Liver (tissue), 9 donors: ENCODE measurements around the gene RYR3. TPM values are rescaled to one million over a fixed set of nuclear protein-coding genes. Genes with fewer than 3 reads are reported as not detected.

Experiments used
- DNase-seq: peaks from one replicate; pipeline ENCODE4 v3.0.0-alpha.2; 2017; ENCODE audit warnings: low spot score
- H3K27ac ChIP-seq, 2 donors: one replicate each; pipeline ENCODE4 v1.7.0; 2013; ENCODE audit warnings: inconsistent platforms in 2 of 2, low read length in 2 of 2, control low read depth in 1 of 2, low read depth in 1 of 2, mild to moderate bottlenecking in 1 of 2
- H3K27me3 ChIP-seq, 4 donors: one replicate each; pipeline versions ENCODE4 v1.6.1 to v1.7.0; 2013; ENCODE audit warnings: low read length in 3 of 4, inconsistent platforms in 1 of 4, mild to moderate bottlenecking in 1 of 4, moderate library complexity in 1 of 4; ENCODE audit not compliant: control insufficient read depth in 4 of 4, insufficient read depth in 4 of 4
- H3K36me3 ChIP-seq, 4 donors: one replicate each; pipeline versions ENCODE4 v1.6.1 to v1.7.0; 2013; ENCODE audit warnings: low read length in 3 of 4, mild to moderate bottlenecking in 3 of 4, low read depth in 1 of 4, moderate library complexity in 1 of 4; ENCODE audit not compliant: control insufficient read depth in 4 of 4, insufficient read depth in 3 of 4
- H3K4me1 ChIP-seq, 4 donors: one replicate each; pipeline versions ENCODE4 v1.6.1 to v1.7.0; 2013; ENCODE audit warnings: low read length in 3 of 4, mild to moderate bottlenecking in 3 of 4, moderate library complexity in 1 of 4; ENCODE audit not compliant: control insufficient read depth in 4 of 4, insufficient read depth in 4 of 4
- H3K4me3 ChIP-seq, 3 donors: one replicate each; pipeline versions ENCODE4 v1.6.1 to v1.7.0; 2013; ENCODE audit warnings: low read length in 3 of 3, control low read depth in 1 of 3, low read depth in 1 of 3, mild to moderate bottlenecking in 1 of 3
- H3K9ac ChIP-seq, 2 donors: one replicate each; pipeline ENCODE4 v1.7.0; 2013; ENCODE audit warnings: low read length in 2 of 2, mild to moderate bottlenecking in 2 of 2, moderate library complexity in 2 of 2, control low read depth in 1 of 2, low read depth in 1 of 2
- H3K9me3 ChIP-seq, 4 donors: one replicate each; pipeline versions ENCODE4 v1.6.1 to v1.7.0; 2013; ENCODE audit warnings: low read length in 3 of 4; ENCODE audit not compliant: control insufficient read depth in 4 of 4
- CTCF ChIP-seq: fragments of 150-350 bp; IDR thresholded peaks from 2 replicates; pipeline ENCODE4 v1.5.1; 2017; ENCODE audit warnings: improper control_type of control experiment, low read depth, low read length; ENCODE audit not compliant: missing input control
- EGR1 ChIP-seq, 2 donors: IDR thresholded peaks; 2 replicates each; pipeline ENCODE4 v1.6.1; 2016 to 2018; ENCODE audit warnings: antibody characterized with exemption in 2 of 2, low read depth in 2 of 2
- FOXA2 ChIP-seq: IDR thresholded peaks from 2 replicates; pipeline ENCODE4 v1.6.1; 2016; ENCODE audit warnings: antibody characterized with exemption
- GABPA ChIP-seq, 2 donors: IDR thresholded peaks in 1 of 2; conservative IDR thresholded peaks in 1 of 2; 2 replicates each; pipeline ENCODE4 v1.6.1; 2016; ENCODE audit warnings: antibody characterized with exemption in 2 of 2, mild to moderate bottlenecking in 1 of 2, moderate library complexity in 1 of 2
- HNF4A ChIP-seq, 2 donors: conservative IDR thresholded peaks; 2 replicates each; pipeline ENCODE4 v1.6.1; 2016; ENCODE audit warnings: antibody characterized with exemption in 2 of 2, mild to moderate bottlenecking in 2 of 2
- HNF4G ChIP-seq: IDR thresholded peaks from 2 replicates; pipeline ENCODE4 v1.6.1; 2016; ENCODE audit warnings: antibody characterized with exemption
- JUND ChIP-seq, 2 donors: IDR thresholded peaks; 2 replicates each; pipeline ENCODE4 v1.6.1; 2016; ENCODE audit warnings: antibody characterized with exemption in 2 of 2
- MAX ChIP-seq: IDR thresholded peaks from 2 replicates; pipeline ENCODE4 v1.6.1; 2016; ENCODE audit warnings: antibody characterized with exemption
- NR2F2 ChIP-seq: IDR thresholded peaks from 2 replicates; pipeline ENCODE4 v1.6.1; 2016; ENCODE audit warnings: antibody characterized with exemption
- RAD21 ChIP-seq, 2 donors: IDR thresholded peaks; 2 replicates each; pipeline ENCODE4 v1.6.1; 2016; ENCODE audit warnings: antibody characterized with exemption in 2 of 2, mild to moderate bottlenecking in 2 of 2
- RXRA ChIP-seq, 2 donors: IDR thresholded peaks; 2 replicates each; pipeline ENCODE4 v1.6.1; 2017 to 2018; ENCODE audit warnings: antibody characterized with exemption in 2 of 2, mild to moderate bottlenecking in 1 of 2
- TAF1 ChIP-seq: conservative IDR thresholded peaks from 2 replicates; pipeline ENCODE4 v1.6.1; 2016; ENCODE audit warnings: antibody characterized with exemption, mild to moderate bottlenecking
- YY1 ChIP-seq: IDR thresholded peaks from 2 replicates; pipeline ENCODE4 v1.6.1; 2016; ENCODE audit warnings: antibody characterized with exemption, mild to moderate bottlenecking
- WGBS: extraction: QIAGEN DNeasy Blood & Tissue Kit; methylation state at CpG from one replicate; pipeline ENCODE4 v1.1.7; 2013; 5-methylcytosine and 5-hydroxymethylcytosine counted together
- polyA plus RNA-seq, 2 donors: library from polyadenylated mRNA; stranded (reverse) in 1 of 2; unstranded in 1 of 2; fragments of 200-250 nt in 1 of 2; fragments of >200 nt in 1 of 2; fragmentation: Nextera tagmentation in 1 of 2; extraction: Ambion mirVana in 1 of 2; gene quantifications; one replicate each; pipeline versions ENCODE4 v1.2.1 to v1.2.3, GENCODE V29; 2013 to 2015
- total RNA-seq, 2 donors: library from RNA; depleted of rRNA; stranded (reverse); fragments of >200 nt; gene quantifications; one replicate each; pipeline ENCODE4 v1.2.3, GENCODE V29; 2014
- TF ChIP-seq, protein P1 (sequence below): IDR thresholded peaks from 2 replicates; pipeline ENCODE4 v1.6.1; 2016; ENCODE audit warnings: antibody characterized with exemption, mild to moderate bottlenecking
- TF ChIP-seq, protein P2 (sequence below): IDR thresholded peaks from 2 replicates; pipeline ENCODE4 v1.6.1; 2016; ENCODE audit warnings: antibody characterized with exemption
- donor health status: healthy.
- donor health status: healthy.
- donor health status: healthy.
- donor health status: healthy.
- donor health status: healthy.

The RYR3 gene
- total and polyA plus RNA-seq, 4 donors, result 0.01 to 1.1 (median 0.22) TPM

- TF ChIP-seq CTCF (no peak), TAF1 (no peak), RXRA (IDR thresholded peaks at IDR 0.05) (no peak), MAX (no peak)
Measured at GRCh38 chr15:33699145-33699544, 388.4 kb downstream of the RYR3 start (continued).

DNA sequence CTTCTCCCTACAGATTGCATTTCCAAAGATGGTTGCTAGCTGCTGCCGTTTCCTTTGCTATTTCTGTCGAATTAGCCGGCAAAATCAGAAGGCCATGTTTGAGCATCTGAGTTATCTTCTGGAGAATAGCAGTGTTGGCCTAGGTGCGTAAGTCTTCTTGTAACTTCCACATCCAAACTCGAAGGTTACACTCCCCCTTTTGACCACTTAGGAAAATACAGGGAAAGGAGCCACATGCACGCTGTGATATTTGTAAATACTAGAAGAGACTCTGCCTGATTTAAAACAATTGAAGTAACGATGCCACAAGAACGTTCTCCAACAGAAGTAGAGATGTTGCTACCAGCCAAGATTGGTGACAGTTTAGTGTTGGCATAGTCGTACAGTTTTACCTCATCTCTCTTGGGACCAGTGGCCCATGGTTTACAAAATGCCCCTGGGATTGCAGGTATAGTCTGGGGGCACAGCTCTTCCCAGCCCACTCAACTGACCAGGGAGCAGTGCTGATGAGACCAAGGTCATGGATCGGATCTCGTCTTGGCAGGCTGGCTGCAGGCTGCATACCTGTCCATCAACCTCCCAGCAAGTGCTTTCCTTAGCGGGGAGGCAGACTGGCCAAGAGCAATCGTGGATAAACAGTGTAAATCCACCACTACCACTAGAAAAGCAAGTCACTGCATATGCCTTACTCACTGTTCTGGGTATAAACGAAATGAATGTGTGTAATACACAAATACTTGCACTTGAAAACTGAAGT, 389.1 kb downstream of the RYR3 start:
- DNase-seq, result no peak
- no peak for TF ChIP-seq HNF4A (conservative IDR thresholded peaks at IDR 0.05)
- no peak for TF ChIP-seq RAD21 (IDR thresholded peaks at IDR 0.05)
- TF ChIP-seq, protein P1, sequence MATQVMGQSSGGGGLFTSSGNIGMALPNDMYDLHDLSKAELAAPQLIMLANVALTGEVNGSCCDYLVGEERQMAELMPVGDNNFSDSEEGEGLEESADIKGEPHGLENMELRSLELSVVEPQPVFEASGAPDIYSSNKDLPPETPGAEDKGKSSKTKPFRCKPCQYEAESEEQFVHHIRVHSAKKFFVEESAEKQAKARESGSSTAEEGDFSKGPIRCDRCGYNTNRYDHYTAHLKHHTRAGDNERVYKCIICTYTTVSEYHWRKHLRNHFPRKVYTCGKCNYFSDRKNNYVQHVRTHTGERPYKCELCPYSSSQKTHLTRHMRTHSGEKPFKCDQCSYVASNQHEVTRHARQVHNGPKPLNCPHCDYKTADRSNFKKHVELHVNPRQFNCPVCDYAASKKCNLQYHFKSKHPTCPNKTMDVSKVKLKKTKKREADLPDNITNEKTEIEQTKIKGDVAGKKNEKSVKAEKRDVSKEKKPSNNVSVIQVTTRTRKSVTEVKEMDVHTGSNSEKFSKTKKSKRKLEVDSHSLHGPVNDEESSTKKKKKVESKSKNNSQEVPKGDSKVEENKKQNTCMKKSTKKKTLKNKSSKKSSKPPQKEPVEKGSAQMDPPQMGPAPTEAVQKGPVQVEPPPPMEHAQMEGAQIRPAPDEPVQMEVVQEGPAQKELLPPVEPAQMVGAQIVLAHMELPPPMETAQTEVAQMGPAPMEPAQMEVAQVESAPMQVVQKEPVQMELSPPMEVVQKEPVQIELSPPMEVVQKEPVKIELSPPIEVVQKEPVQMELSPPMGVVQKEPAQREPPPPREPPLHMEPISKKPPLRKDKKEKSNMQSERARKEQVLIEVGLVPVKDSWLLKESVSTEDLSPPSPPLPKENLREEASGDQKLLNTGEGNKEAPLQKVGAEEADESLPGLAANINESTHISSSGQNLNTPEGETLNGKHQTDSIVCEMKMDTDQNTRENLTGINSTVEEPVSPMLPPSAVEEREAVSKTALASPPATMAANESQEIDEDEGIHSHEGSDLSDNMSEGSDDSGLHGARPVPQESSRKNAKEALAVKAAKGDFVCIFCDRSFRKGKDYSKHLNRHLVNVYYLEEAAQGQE, result no peak
- TF ChIP-seq GABPA (IDR thresholded peaks at IDR 0.05 in 1 of 2, conservative IDR thresholded peaks at IDR 0.05 in 1 of 2), result no peak
- TF ChIP-seq HNF4G, result no peak
- TF ChIP-seq, protein P2, sequence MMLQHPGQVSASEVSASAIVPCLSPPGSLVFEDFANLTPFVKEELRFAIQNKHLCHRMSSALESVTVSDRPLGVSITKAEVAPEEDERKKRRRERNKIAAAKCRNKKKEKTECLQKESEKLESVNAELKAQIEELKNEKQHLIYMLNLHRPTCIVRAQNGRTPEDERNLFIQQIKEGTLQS, result no peak
- TF ChIP-seq FOXA2, result no peak
- TF ChIP-seq RXRA (IDR thresholded peaks at IDR 0.05), result no peak
- TF ChIP-seq NR2F2, result no peak
- TF ChIP-seq JUND (IDR thresholded peaks at IDR 0.05), result no peak
- no peak for TF ChIP-seq YY1
- Histone ChIP-seq H3K36me3 (no peaks in the 10 kb centered on the region), H3K9me3 (no peaks in the 10 kb centered on the region), H3K9ac (no peak overlapping the region), H3K4me3 (no peak overlapping the region), H3K4me1 (no peaks in the 10 kb centered on the region), H3K27me3 (no peaks in the 10 kb centered on the region), H3K27ac (no peak overlapping the region)
- WGBS, result 50% methylated on average over 14 of the region's 14 CpGs

DNA sequence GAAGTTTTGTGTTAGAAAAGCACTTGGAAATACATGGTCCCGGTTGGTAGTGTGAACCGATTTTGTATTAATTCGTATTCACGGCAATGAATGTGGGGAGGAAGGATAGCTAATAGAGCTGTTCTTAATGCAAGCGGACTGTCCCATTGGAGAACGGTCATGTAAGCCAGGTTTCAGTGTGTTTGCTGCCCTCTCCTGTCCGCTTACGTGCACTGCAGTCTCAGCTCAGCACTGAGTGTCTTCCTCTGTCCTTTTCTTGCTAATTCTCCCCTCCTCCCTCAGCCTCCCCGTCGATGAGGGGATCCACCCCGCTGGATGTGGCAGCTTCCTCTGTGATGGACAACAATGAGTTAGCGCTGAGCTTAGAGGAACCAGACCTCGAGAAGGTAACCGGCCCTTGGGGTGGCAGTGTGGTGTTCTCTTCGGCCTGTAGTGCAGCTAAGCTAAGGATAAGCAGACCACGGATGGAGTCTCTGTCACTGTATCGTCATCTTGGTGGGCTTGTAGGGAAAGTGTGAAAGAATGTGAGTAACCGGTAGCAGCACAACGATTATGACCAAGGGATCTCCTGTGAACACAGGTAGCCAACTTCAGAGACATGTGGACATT, 390.0 kb downstream of the RYR3 start:
- Histone ChIP-seq H3K9ac (no peak overlapping the region), H3K9me3 (no peaks in the 10 kb centered on the region), H3K4me3 (no peak overlapping the region), H3K4me1 (no peaks in the 10 kb centered on the region), H3K27me3 (no peaks in the 10 kb centered on the region), H3K27ac (no peak overlapping the region), H3K36me3 (no peaks in the 10 kb centered on the region)
- WGBS, result 18% methylated on average over 19 of the region's 19 CpGs
- DNase-seq, result peak; percentile 78
- peak; percentile 93 for TF ChIP-seq CTCF
- TF ChIP-seq YY1, result no peak
- no peak for TF ChIP-seq EGR1 (IDR thresholded peaks at IDR 0.05; ENCODE audit: low read depth in 2 of 2)
- peak; percentile 86 to 93 for TF ChIP-seq RAD21 (IDR thresholded peaks at IDR 0.05)
